GM12801 (cell line): ENCODE data around the gene NTM.

Source experiments
- TF ChIP-seq, protein P1 (sequence below): IDR thresholded peaks from one replicate; pipeline ENCODE4 v1.5.1; 2011; ENCODE audit warnings: control low read depth; ENCODE audit not compliant: insufficient read length; ENCODE audit errors: extremely low read depth

The NTM gene

GRCh38 chr11:132020001-132020400 is 649.6 kb downstream of the NTM start:
- TF ChIP-seq, protein P1, sequence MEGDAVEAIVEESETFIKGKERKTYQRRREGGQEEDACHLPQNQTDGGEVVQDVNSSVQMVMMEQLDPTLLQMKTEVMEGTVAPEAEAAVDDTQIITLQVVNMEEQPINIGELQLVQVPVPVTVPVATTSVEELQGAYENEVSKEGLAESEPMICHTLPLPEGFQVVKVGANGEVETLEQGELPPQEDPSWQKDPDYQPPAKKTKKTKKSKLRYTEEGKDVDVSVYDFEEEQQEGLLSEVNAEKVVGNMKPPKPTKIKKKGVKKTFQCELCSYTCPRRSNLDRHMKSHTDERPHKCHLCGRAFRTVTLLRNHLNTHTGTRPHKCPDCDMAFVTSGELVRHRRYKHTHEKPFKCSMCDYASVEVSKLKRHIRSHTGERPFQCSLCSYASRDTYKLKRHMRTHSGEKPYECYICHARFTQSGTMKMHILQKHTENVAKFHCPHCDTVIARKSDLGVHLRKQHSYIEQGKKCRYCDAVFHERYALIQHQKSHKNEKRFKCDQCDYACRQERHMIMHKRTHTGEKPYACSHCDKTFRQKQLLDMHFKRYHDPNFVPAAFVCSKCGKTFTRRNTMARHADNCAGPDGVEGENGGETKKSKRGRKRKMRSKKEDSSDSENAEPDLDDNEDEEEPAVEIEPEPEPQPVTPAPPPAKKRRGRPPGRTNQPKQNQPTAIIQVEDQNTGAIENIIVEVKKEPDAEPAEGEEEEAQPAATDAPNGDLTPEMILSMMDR = no peak

DNA sequence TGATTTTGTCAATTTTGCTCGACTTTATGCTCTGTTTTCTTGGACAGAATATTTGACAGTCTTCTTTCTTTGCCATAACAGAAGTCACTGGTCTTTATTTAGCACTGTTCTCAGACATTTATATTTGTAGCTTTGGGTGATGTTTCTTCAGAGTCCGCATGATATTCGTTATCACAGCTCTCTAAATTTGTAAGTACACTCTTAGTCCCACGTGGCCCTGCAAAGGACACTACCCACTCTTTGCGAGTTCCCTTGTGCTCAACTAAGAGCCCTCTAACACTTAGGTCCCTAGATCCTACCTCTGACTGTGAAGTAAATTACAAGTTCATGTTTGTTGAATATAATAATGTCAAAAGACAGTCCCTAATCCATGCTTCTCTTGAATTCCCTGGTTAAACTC is 651.9 kb downstream of the NTM start:
- TF ChIP-seq, protein P1 = no peak

DNA sequence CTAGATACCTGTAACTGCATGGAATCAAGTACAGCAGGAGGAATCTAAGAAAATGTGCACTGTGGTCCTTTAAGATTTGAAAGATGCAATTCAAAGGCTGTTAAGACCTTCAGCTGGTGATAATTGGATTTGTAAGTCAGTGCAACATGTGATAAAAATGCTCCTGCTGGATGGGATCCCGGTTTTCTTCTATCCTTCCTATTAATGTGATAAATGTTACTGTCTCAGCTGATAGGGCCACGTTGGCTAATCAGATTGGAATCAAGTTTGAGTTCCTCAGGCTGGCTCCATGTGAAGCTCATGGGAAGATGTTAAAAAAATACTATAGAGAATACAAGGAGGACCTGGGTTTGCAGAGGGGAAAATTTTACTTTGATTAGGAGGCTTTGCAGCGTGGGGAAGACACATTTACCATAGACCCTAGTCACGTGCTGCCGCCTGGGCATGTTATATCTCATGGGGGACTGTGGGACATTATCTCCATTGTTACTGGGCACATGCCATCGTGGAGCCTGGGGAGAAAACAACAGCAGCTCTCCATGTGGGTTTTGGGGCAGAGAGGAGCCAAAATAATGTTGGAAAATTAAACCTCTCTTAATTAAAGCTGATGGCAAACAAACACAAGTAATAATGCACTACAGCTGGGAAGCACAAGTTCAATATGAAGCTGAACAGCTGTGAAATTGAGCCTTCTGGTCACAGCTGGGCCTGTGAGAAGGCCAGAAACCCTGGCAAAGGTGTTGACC is 652.5 kb downstream of the NTM start:
- TF ChIP-seq, protein P1 = no peak

GRCh38 chr11:132024587-132025295 is 654.3 kb downstream of the NTM start:
- TF ChIP-seq, protein P1 = no peak

- TF ChIP-seq, protein P1 = no peak
These were observed 656.3 kb downstream of the NTM start for GRCh38 chr11:132026746-132027145.

DNA sequence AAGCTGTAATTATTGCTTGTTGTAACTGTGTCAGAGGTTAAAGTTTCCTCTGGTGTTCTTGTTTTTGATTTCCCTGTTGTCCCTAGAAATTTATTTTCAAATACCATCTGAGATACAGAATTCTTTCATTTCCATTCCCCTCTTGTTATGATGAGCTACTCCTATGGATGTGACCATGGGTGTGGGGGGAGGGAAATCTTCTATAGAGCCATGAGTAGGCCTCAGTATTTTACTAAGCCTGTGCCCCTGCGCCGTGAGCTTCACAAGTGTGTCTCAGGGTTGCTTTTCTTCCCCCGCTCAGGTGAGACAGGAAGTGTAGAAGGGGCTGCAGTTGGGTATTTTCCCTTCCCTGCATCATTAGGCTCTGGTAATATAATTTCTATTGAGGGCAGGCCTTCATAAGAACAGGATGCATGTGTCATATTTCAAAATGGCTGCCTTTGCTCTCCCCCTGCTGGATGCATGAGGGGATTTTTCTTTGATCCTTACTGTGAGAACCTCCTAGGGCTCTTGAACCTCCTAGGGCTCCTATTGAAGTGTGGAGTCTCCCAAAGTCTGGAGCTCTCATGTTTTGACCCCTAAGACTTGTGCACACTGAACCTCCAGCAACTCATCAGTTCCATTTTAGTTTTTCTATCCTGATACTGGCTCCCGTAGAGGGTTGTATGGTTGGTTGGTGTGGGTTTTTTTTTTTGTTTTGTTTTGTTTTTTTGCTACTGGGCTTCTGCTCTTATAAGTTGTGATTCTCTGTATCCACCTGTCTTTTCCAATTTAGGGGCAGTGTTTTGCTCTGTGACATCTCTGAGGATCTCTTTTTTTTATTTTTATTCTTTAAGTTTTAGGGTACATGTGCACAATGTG is 658.2 kb downstream of the NTM start:
- TF ChIP-seq, protein P1 = no peak

DNA sequence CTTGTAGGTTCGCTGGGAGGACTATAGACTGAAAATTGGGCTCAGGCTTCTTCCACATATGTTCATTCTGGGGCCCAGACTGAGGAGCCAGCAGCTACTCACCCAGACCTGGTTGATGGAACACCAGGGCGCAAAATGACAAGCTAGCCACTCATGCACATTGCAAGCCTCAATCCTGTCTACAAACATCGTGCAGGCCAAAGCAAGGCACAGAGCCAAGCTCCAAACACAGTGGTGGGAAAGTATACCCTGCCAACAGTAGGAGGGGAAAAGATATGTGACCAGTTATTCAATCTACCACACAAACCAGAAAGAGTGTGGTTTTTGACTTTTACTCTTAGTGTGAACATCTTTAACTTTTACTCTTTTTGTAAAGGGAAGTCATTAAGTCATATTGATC is 660.5 kb downstream of the NTM start:
- TF ChIP-seq, protein P1 = no peak
